SK-MEL-5 (cell line): ENCODE data around the gene CCL1. TPM values are rescaled to one million over a fixed set of nuclear protein-coding genes. Genes with fewer than 3 reads are reported as not detected.
A peak's percentile ranks its signal among the peaks of the same experiment; 100 is the strongest.

Experiments
- DNase-seq: peaks from one replicate; pipeline ENCODE4 v3.0.0-alpha.2; 2016; ENCODE audit warnings: low read depth, low spot score
- in situ Hi-C: cut with HindIII; loops from 2 replicates; pipeline ENCODE4 v1.10.0; 2016; ENCODE audit warnings: low sequenced_read_pairs, high pct_unique_total_duplicates, low pct_unique_long_range_greater_than_20kb
- total RNA-seq: library from RNA; depleted of rRNA; stranded (reverse); fragments of >200 nt; shearing (Covaris generic); gene quantifications from 2 replicates; pipeline ENCODE4 v1.2.3, GENCODE V29; 2014

Gene CCL1
- total RNA-seq, 1 experiment from 2014 or later, result not detected

GRCh38 chr17:34368196-34368945, 5.3 kb upstream of the CCL1 start:
- in situ Hi-C loops, result no loop called here
- no peak for DNase-seq

- in situ Hi-C loops, result no loop called here
- DNase-seq, result no peak
Measured at GRCh38 chr17:34367486-34368195, 4.6 kb upstream of the CCL1 start.

- no peak for DNase-seq
- in situ Hi-C loops, result no loop called here
Measured at GRCh38 chr17:34366529-34367107, 3.6 kb upstream of the CCL1 start.

- in situ Hi-C loops, result no loop called here
- DNase-seq, result no peak
Measured at GRCh38 chr17:34366010-34366409, 3.0 kb upstream of the CCL1 start.

- in situ Hi-C loops, result no loop called here
- DNase-seq, result no peak
Measured at GRCh38 chr17:34365340-34365739, 2.3 kb upstream of the CCL1 start.

- in situ Hi-C loops, result no loop called here
- DNase-seq, result no peak
Measured at GRCh38 chr17:34364751-34365150, 1.7 kb upstream of the CCL1 start.

- in situ Hi-C loops, result no loop called here
- peak; percentile 89 for DNase-seq
Measured at GRCh38 chr17:34361478-34362061, 1.5 kb downstream of the CCL1 start.

- DNase-seq, result no peak
- in situ Hi-C loops, result no loop called here
Measured at GRCh38 chr17:34360601-34361270, 2.3 kb downstream of the CCL1 start.

GRCh38 chr17:34358631-34359030, 4.4 kb downstream of the CCL1 start:
- no peak for DNase-seq
- in situ Hi-C loops, result no loop called here

- DNase-seq, result no peak
- in situ Hi-C loops, result no loop called here
Measured at GRCh38 chr17:34357398-34357797, 5.6 kb downstream of the CCL1 start.

GRCh38 chr17:34356194-34356593, 6.8 kb downstream of the CCL1 start, which contains the start of gene CCL13:
TSS of gene CCL13 (plus strand) at chr17:34356480. CDS start at chr17:34356527, 47 bp downstream.
- in situ Hi-C loops, result no loop called here
- DNase-seq, result no peak

GRCh38 chr17:34354637-34355036, 8.4 kb downstream of the CCL1 start:
- in situ Hi-C loops, result no loop called here
- no peak for DNase-seq

- no peak for DNase-seq
- in situ Hi-C loops, result no loop called here
Measured at GRCh38 chr17:34352191-34352590, 10.8 kb downstream of the CCL1 start.

GRCh38 chr17:34351096-34351495, 11.9 kb downstream of the CCL1 start:
- in situ Hi-C loops, result no loop called here
- DNase-seq, result no peak

- in situ Hi-C loops, result no loop called here
- DNase-seq, result no peak
Measured at GRCh38 chr17:34349751-34350150, 13.3 kb downstream of the CCL1 start.

- DNase-seq, result no peak
- in situ Hi-C loops, result no loop called here
Measured at GRCh38 chr17:34347063-34347462, 16.0 kb downstream of the CCL1 start.

- DNase-seq, result no peak
- in situ Hi-C loops, result no loop called here
Measured at GRCh38 chr17:34341916-34342315, 21.1 kb downstream of the CCL1 start.
